ENCODE results near the gene ADAMTS3. TPM values are rescaled to one million over a fixed set of nuclear protein-coding genes. Genes with fewer than 3 reads are reported as not detected.

ADAMTS3 gene
- total RNA-seq, 1 donor from 2014 or later = 0.10 TPM

DNA sequence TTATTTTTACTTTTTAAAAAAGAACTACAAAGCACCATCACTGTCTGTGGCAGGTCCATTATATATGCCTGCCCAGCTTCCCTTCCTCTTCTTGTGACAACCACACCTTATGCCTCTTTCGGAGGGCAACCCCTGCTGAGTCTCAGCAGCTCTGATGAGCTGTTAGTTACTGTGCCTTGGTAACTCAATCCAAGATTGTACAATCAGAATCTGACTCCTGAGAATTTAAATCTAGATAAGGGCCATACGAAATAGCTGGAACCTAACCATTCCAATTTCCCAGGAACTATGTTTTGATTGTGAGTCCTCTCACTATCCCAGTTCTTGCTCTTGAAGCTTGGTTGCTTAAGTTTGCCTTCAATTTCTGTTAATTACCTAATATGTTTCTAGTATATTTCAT lies 61.9 kb downstream of the ADAMTS3 start:
- TF ChIP-seq, protein P1, sequence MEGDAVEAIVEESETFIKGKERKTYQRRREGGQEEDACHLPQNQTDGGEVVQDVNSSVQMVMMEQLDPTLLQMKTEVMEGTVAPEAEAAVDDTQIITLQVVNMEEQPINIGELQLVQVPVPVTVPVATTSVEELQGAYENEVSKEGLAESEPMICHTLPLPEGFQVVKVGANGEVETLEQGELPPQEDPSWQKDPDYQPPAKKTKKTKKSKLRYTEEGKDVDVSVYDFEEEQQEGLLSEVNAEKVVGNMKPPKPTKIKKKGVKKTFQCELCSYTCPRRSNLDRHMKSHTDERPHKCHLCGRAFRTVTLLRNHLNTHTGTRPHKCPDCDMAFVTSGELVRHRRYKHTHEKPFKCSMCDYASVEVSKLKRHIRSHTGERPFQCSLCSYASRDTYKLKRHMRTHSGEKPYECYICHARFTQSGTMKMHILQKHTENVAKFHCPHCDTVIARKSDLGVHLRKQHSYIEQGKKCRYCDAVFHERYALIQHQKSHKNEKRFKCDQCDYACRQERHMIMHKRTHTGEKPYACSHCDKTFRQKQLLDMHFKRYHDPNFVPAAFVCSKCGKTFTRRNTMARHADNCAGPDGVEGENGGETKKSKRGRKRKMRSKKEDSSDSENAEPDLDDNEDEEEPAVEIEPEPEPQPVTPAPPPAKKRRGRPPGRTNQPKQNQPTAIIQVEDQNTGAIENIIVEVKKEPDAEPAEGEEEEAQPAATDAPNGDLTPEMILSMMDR (IDR thresholded peaks at IDR 0.05; ENCODE audit: partially characterized antibody, unreplicated experiment) = no peak
- DNase-seq = no peak
- H3K9me3 Mint-ChIP-seq (ENCODE audit: unreplicated experiment) = peaks cover 2% of the 10 kb centered on the region
- no peaks in the 10 kb centered on the region for H3K36me3 Mint-ChIP-seq (ENCODE audit: unreplicated experiment)
- no peaks in the 10 kb centered on the region for H3K4me1 Mint-ChIP-seq (ENCODE audit: low read depth, unreplicated experiment)
- H3K27ac Mint-ChIP-seq (ENCODE audit: unreplicated experiment) = no peak overlapping the region
- no peak overlapping the region for H3K4me3 Mint-ChIP-seq (ENCODE audit: unreplicated experiment)
- no peaks in the 10 kb centered on the region for H3K27me3 Mint-ChIP-seq (ENCODE audit: unreplicated experiment)

DNA sequence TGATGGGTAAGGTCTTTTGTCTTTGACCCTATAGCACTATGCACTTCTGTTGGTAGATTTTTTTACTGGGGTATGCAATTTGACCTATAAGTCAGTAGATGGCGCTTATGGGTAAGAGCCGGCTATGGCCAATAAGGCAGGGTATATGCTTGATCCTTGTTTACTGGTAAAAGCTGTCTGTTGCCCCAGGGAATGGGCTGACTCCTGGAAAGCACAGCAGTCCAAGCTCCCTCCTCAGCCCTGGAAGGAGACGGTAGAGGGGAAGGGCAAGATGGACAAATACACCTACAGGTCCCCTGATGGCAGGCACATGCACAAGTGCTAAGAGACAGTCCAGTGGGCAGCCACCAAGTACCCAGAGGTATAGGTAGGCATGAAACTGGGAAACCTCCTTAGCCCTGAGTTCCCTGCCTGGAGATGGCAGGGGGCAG lies 63.7 kb downstream of the ADAMTS3 start:
- DNase-seq = peak; percentile 40
- H3K4me3 Mint-ChIP-seq (ENCODE audit: unreplicated experiment) = no peak overlapping the region
- no peaks in the 10 kb centered on the region for H3K27me3 Mint-ChIP-seq (ENCODE audit: unreplicated experiment)
- H3K9me3 Mint-ChIP-seq (ENCODE audit: unreplicated experiment) = peaks cover 2% of the 10 kb centered on the region
- no peaks in the 10 kb centered on the region for H3K4me1 Mint-ChIP-seq (ENCODE audit: low read depth, unreplicated experiment)
- no peak overlapping the region for H3K27ac Mint-ChIP-seq (ENCODE audit: unreplicated experiment)
- TF ChIP-seq, protein P1 (IDR thresholded peaks at IDR 0.05; ENCODE audit: partially characterized antibody, unreplicated experiment) = peak; percentile 71
- no peaks in the 10 kb centered on the region for H3K36me3 Mint-ChIP-seq (ENCODE audit: unreplicated experiment)

DNA sequence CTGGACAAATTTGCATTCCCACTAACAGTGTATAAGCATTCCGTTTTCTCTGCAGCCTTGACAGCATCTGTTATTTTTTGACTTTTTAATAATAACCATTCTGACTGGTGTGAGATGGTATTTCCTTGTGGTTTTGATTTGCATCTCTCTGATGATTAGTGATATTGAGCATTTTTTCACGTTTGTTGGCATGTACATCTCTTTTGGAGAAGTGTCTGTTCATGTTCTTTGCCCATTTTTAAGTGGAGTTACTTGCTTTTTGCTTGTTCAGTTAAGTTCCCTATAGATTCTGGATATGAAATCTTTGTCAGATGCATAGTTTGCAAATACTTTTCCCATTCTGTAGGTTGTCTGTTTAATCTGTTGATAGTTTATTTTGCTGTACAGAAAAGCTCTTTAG lies 68.8 kb downstream of the ADAMTS3 start:
- TF ChIP-seq, protein P1 (IDR thresholded peaks at IDR 0.05; ENCODE audit: partially characterized antibody, unreplicated experiment) = no peak
- H3K27ac Mint-ChIP-seq (ENCODE audit: unreplicated experiment) = no peak overlapping the region
- H3K9me3 Mint-ChIP-seq (ENCODE audit: unreplicated experiment) = no peaks in the 10 kb centered on the region
- H3K36me3 Mint-ChIP-seq (ENCODE audit: unreplicated experiment) = no peaks in the 10 kb centered on the region
- H3K27me3 Mint-ChIP-seq (ENCODE audit: unreplicated experiment) = no peaks in the 10 kb centered on the region
- no peaks in the 10 kb centered on the region for H3K4me1 Mint-ChIP-seq (ENCODE audit: low read depth, unreplicated experiment)
- H3K4me3 Mint-ChIP-seq (ENCODE audit: unreplicated experiment) = no peak overlapping the region
- DNase-seq = no peak

DNA sequence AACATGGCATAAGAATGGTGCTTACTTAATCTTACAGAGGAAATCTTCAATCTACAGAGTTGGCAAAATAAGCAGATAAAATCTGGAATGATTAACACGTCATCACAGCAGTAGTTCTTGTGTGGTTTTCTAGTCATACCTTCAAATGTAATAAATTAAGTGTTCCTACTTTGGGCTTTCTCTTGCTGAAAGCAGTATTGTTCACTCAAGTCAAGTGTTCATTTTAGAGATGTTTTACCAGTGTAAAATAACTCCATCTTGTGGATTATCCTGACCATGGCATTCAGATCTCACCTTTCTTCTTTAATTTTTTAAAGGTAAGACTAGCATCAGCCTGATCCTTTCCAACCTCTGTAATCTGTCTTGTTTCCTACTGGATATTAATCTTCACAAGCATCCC lies 72.9 kb downstream of the ADAMTS3 start:
- TF ChIP-seq, protein P1 (IDR thresholded peaks at IDR 0.05; ENCODE audit: partially characterized antibody, unreplicated experiment) = no peak
- DNase-seq = no peak
- no peak overlapping the region for H3K4me3 Mint-ChIP-seq (ENCODE audit: unreplicated experiment)
- H3K27ac Mint-ChIP-seq (ENCODE audit: unreplicated experiment) = no peak overlapping the region
- no peaks in the 10 kb centered on the region for H3K27me3 Mint-ChIP-seq (ENCODE audit: unreplicated experiment)
- H3K36me3 Mint-ChIP-seq (ENCODE audit: unreplicated experiment) = peaks cover 5% of the 10 kb centered on the region
- H3K4me1 Mint-ChIP-seq (ENCODE audit: low read depth, unreplicated experiment) = no peaks in the 10 kb centered on the region
- peaks cover 3% of the 10 kb centered on the region for H3K9me3 Mint-ChIP-seq (ENCODE audit: unreplicated experiment)

DNA sequence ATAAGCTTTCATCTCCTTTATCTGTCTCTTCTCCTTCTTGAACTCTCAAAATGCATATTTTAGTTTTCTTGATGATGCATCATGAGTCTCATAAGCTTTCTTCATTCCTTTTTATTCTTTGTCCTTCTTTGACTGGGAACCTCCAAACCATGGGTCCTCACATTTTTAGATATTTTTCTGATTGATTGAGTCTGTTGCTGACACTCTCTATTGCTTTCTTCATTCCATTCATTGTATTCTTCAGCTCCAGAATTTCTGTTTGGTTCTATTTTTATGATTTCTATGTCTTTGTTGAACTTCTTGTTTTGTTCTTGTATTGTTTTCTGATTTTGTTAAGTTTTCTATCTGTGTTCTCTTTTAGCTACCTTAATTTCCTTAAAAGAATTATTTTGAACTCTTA lies 74.9 kb downstream of the ADAMTS3 start:
- no peaks in the 10 kb centered on the region for H3K27me3 Mint-ChIP-seq (ENCODE audit: unreplicated experiment)
- peaks cover 5% of the 10 kb centered on the region for H3K36me3 Mint-ChIP-seq (ENCODE audit: unreplicated experiment)
- no peaks in the 10 kb centered on the region for H3K4me1 Mint-ChIP-seq (ENCODE audit: low read depth, unreplicated experiment)
- H3K27ac Mint-ChIP-seq (ENCODE audit: unreplicated experiment) = no peak overlapping the region
- TF ChIP-seq, protein P1 (IDR thresholded peaks at IDR 0.05; ENCODE audit: partially characterized antibody, unreplicated experiment) = no peak
- H3K9me3 Mint-ChIP-seq (ENCODE audit: unreplicated experiment) = peaks cover 3% of the 10 kb centered on the region
- H3K4me3 Mint-ChIP-seq (ENCODE audit: unreplicated experiment) = no peak overlapping the region
- no peak for DNase-seq
